ENCODE data around the gene STOX2. TPM values are rescaled to one million over a fixed set of nuclear protein-coding genes. Genes with fewer than 3 reads are reported as not detected.

Gene STOX2
- total RNA-seq (2014; rRNA removed; shearing (Covaris generic)): 2.2 and 4.4 TPM in 2 replicates
- 1.2 and 1.3 TPM in 2 replicates for polyA plus RNA-seq (2014; cell fraction: nucleus; rRNA removed)

GRCh38 chr4:183905081-183905592, at the start of gene STOX2:
STOX2 (plus strand) TSS chr4:183905307; CDS start chr4:183906791, 1,484 bp downstream.
- peak; percentile 42 for DNase-seq (ENCODE audit: extremely low read depth, low read depth)

- DNase-seq (ENCODE audit: extremely low read depth, low read depth): no peak
Observed at GRCh38 chr4:183855323-183856190, 49.5 kb upstream of the STOX2 start.

- DNase-seq (ENCODE audit: extremely low read depth, low read depth): no peak
Observed at GRCh38 chr4:183857040-183857439, 48.1 kb upstream of the STOX2 start.

GRCh38 chr4:183858011-183858615, 47.0 kb upstream of the STOX2 start:
- no peak for DNase-seq (ENCODE audit: extremely low read depth, low read depth)

GRCh38 chr4:183860119-183860518, 45.0 kb upstream of the STOX2 start:
- no peak for DNase-seq (ENCODE audit: extremely low read depth, low read depth)

- DNase-seq (ENCODE audit: extremely low read depth, low read depth): no peak
Observed at GRCh38 chr4:183860731-183861130, 44.4 kb upstream of the STOX2 start.

- no peak for DNase-seq (ENCODE audit: extremely low read depth, low read depth)
Observed at GRCh38 chr4:183861426-183861825, 43.7 kb upstream of the STOX2 start.

DNA sequence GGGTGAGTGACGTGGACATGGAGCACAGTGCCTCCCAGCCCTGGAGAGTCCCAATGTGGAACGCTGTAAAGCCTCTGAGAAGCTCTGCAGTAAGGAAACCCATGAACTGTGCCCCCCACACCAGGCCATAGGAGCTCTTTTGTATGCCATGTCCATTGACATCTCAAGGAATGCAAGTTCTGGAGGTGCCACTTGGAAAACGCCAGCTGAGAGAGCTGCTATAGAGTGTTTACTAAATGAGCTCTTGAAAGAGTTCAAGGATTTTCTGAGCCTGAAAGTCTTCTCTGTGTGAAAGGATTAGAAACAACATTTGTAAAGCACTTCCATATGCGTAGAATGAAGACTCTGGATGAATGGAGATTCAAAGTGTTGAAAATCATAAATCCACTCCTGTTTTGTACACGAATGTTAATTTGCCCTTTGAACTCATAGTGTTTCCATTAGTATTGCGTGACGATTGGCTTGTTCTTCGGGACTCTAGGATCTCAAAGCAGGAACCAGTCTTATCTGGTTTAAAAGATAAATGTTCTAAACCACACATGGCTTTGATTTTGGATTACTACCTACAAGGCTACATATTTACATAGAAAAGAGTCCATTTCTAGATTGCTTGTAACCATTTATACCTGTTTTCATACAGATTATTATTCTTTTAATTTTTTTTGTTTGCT, 41.8 kb upstream of the STOX2 start:
- DNase-seq (ENCODE audit: extremely low read depth, low read depth): no peak

DNA sequence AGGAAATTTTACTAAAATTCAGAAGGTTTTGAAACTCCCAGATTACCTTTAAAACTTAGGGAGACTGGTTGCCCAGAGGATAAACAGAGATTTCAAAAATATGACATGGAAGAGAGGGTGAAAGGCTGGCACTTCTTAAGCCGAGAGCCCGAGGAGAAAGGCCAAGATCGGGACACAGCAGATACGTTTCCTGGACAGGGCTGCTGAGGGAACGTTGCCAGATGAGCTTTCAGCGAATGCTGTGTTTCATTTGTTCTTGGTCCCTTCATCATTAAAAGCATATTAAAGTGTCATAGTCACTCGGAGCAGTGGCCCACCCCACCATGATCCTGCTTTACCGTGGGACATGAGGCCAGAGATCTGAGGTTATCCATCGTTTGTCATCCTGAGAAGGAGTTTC, 37.9 kb upstream of the STOX2 start:
- DNase-seq (ENCODE audit: extremely low read depth, low read depth): no peak

DNA sequence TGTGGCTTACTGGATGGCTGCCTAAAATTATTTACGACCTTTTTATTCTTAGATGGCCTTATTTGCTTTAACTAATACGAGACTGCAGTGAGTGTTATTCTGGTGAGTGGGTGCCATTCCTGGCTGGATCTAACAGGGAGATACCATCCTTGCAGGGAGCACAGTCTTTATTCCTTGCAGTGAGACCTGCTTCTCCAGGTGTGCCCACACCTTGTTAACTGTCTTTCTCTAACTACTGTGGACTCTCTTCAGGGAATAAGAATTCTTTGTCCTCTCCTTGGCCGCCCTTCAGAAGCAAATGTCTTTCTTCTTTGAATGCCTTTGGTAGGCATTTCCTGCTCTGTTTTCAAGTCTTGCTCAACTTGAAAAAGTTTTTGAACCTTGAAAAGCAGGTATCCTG, 34.1 kb upstream of the STOX2 start:
- no peak for DNase-seq (ENCODE audit: extremely low read depth, low read depth)

- DNase-seq (ENCODE audit: extremely low read depth, low read depth): no peak
Observed at GRCh38 chr4:183871581-183871980, 33.5 kb upstream of the STOX2 start.

GRCh38 chr4:183872531-183872930, 32.6 kb upstream of the STOX2 start:
- DNase-seq (ENCODE audit: extremely low read depth, low read depth): no peak

GRCh38 chr4:183873409-183874185, 31.5 kb upstream of the STOX2 start:
- DNase-seq (ENCODE audit: extremely low read depth, low read depth): no peak

- no peak for DNase-seq (ENCODE audit: extremely low read depth, low read depth)
Observed at GRCh38 chr4:183875251-183875825, 29.8 kb upstream of the STOX2 start.

DNA sequence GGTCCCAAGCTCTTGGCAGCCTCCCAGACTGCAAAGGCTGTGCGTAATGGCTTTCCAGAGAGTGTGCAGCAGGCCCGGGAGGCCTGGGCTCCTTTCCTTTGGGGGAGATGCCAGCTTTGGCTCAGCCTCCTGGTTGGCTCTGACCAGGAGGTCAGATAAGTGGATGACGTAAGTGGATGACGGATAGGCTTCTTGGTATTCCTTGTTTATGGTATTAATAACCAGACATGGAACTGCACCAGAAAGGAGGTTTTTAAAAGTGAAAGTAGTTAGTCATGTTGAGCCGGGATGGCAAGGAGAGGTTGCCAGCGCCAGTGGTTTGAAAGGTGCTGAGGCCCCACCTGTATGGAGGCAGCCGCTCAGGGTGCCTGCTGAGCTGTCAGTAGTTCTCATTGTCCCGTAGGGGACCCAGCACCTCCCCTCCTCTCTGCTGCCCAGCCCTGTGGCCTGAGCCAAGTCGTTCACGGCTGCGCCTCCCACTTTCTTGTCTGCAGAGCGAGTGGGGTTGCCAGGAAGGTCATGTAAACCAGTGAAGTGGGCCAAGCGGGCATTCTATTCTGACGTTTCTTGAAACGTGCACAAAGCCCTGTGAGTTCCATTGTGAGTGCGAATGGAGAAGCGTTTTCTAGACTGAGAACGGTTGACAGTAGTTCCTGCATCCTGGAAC, 28.7 kb upstream of the STOX2 start:
- DNase-seq (ENCODE audit: extremely low read depth, low read depth): no peak

DNA sequence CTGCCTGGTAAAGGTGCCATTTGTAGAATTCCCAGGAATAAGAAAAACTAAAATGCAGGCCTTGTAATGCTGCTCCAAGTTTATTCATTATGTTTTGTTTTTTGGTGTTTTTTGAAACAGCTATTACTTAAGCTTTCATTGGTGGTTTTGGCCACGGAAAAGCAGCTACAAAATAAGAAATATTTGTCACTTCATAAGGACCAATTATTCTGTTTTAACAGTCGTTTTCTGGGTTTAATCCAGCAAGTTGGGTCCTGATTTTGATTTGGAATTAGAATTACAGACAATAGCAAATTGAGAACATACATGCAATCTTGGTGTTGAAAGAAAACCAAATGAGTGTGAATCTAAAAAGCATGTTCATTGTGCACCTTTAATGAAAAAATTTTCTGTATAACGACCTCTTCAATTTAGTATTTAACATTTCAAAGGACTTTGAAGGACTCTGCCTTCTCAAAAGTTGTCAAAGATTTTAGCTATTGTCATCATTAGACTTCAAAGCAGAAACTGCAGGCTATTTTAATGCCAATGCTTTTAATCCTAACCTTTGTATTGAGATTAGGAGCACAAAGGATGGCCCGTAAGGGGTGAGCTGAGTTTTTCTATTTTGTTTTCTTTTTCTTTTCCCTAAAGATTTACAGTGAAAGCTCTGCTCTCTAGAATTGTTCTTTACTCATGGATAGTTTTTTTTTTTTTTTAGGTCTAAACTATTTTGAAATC, 26.7 kb upstream of the STOX2 start:
- no peak for DNase-seq (ENCODE audit: extremely low read depth, low read depth)

GRCh38 chr4:183885205-183885720, 19.8 kb upstream of the STOX2 start:
- DNase-seq (ENCODE audit: extremely low read depth, low read depth): no peak

- DNase-seq (ENCODE audit: extremely low read depth, low read depth): no peak
Observed at GRCh38 chr4:183887351-183887750, 17.8 kb upstream of the STOX2 start.

DNA sequence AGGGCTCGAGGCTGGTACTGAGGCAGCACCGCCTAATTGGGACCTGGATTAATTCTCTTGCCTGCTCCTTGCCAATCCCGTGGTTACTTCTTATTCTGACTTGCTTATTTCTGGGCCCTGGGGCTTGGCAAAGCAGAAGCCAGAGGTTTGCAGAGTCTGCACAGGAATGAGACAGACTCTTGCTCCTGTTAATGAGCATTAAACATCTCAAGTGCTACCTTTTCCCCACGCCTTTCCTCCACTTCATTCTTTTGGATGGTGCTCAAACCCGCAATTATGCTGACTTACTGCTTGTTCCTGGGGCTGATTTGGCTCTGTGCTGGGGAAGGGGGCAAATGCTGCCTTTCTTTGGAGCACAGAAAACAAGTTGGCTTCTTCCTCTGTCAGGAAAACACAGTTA, 16.5 kb upstream of the STOX2 start:
- DNase-seq (ENCODE audit: extremely low read depth, low read depth): no peak

Measured in NCI-H460 (cell line).